Measurements from ENCODE around the gene ATG14. TPM values are rescaled to one million over a fixed set of nuclear protein-coding genes. Genes with fewer than 3 reads are reported as not detected.

ATG14 gene
- total and polyA plus RNA-seq, 3 donors from 2014 or later = 18.0 to 28.4 (median 23.5) TPM

DNA sequence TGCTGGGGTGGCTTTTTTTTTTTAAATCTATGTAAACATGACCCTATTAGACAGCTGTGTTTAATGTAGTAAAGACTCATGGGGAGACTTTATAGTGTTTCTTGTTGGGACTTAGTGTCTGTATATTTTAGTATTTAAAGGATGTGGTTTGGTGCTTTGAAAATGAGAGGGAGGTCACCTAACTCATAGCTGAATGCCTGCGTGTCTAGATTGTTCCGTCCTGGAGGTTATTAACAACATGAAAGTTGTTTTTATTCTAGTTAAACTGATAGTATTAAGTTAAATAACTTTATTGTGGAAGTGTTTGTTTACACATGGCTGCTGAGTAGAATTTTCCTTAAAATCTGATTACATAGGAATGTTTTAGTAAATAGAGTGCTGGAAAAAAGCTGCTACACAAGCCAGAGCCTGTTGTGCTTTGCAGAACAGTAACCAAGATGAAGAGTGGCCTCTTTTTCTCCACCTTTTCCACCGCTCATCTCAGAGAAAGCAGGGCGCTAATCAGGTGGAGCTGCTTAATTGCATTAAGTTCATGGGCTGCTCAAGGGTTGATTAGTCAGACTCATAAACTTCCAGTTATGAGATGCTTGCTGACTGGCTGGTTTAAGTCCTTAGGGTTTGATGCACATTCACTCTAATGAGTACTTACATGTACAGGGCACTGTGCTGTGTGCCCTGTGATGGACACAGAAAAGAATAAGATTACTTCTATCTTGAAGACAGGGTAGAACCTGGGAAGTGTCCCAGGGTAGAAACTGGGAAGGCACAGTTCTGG, 77.7 kb downstream of the ATG14 start:
- intact Hi-C loops (cut with DNase I; ENCODE audit: low total_unique reads) = no loop called here
- Histone ChIP-seq H3K27ac (peak overlapping the region; percentile 39 to 71), H3K36me3 (ENCODE audit: low read depth, missing control alignments) (no peaks in the 10 kb centered on the region), H3K4me3 (no peak overlapping the region), H3K27me3 (no peaks in the 10 kb centered on the region), H3K4me1 (peaks cover 30% of the 10 kb centered on the region), H3K9me3 (no peaks in the 10 kb centered on the region)
- DNase-seq = no peak
- no peak for TF ChIP-seq POLR2A (IDR thresholded peaks at IDR 0.05)
- TF ChIP-seq, protein P1, sequence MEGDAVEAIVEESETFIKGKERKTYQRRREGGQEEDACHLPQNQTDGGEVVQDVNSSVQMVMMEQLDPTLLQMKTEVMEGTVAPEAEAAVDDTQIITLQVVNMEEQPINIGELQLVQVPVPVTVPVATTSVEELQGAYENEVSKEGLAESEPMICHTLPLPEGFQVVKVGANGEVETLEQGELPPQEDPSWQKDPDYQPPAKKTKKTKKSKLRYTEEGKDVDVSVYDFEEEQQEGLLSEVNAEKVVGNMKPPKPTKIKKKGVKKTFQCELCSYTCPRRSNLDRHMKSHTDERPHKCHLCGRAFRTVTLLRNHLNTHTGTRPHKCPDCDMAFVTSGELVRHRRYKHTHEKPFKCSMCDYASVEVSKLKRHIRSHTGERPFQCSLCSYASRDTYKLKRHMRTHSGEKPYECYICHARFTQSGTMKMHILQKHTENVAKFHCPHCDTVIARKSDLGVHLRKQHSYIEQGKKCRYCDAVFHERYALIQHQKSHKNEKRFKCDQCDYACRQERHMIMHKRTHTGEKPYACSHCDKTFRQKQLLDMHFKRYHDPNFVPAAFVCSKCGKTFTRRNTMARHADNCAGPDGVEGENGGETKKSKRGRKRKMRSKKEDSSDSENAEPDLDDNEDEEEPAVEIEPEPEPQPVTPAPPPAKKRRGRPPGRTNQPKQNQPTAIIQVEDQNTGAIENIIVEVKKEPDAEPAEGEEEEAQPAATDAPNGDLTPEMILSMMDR (IDR thresholded peaks at IDR 0.05) = no peak
- 52 to 55% methylated on average over 4 of the region's 4 CpGs for WGBS, 2 donors

DNA sequence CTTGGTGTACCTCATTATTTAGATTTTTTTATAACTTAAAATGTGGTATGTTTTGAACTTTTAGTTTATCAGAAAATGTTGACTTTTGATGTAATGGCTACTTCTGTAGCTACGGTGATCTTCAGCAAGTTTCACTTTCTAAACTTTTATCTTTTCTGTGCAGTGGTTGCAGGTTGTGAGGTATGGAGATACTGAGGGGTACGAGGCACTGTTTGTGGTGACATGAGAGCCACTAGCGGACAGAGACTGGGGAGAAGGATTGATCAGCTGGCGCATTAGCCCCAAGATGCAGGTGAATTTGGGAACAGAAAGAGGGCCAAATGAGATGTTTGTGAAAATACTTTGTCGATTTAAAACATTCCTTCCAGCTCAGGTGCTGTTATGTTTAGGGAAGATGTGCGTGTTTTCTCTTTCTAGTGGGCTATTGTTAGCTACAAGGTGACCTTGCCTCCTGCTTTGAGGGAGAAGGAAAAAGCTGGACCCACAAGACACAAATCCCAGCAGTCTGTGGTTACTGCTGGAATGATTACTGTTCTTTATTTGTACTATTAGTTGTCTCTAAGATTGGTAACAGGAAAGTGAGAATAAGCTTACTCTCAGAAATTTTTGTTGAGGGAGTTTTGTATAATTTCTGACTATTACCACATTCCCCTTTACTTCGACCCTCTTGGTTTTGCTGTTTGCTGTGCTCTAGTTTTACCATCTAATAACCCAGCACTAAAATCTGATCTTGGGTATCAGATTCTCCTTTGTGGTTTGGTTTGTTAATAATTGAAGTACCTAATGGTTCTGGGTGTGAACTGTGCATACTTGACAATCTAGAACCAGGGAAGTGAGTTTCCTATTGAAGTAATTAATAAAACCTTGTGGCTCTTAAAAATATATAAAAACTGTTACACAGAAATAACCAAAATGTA, 78.7 kb downstream of the ATG14 start:
- Histone ChIP-seq H3K4me1 (peaks cover 30% of the 10 kb centered on the region), H3K36me3 (ENCODE audit: low read depth, missing control alignments) (no peaks in the 10 kb centered on the region), H3K9me3 (no peaks in the 10 kb centered on the region), H3K27ac (peak overlapping the region; percentile 39 to 71), H3K4me3 (no peak overlapping the region), H3K27me3 (no peaks in the 10 kb centered on the region)
- DNase-seq = no peak
- 50 to 62% methylated on average over 7 of the region's 7 CpGs for WGBS, 2 donors
- intact Hi-C loops (cut with DNase I; ENCODE audit: low total_unique reads) = no loop called here
- TF ChIP-seq POLR2A (IDR thresholded peaks at IDR 0.05) = no peak
- TF ChIP-seq, protein P1 (IDR thresholded peaks at IDR 0.05) = no peak

DNA sequence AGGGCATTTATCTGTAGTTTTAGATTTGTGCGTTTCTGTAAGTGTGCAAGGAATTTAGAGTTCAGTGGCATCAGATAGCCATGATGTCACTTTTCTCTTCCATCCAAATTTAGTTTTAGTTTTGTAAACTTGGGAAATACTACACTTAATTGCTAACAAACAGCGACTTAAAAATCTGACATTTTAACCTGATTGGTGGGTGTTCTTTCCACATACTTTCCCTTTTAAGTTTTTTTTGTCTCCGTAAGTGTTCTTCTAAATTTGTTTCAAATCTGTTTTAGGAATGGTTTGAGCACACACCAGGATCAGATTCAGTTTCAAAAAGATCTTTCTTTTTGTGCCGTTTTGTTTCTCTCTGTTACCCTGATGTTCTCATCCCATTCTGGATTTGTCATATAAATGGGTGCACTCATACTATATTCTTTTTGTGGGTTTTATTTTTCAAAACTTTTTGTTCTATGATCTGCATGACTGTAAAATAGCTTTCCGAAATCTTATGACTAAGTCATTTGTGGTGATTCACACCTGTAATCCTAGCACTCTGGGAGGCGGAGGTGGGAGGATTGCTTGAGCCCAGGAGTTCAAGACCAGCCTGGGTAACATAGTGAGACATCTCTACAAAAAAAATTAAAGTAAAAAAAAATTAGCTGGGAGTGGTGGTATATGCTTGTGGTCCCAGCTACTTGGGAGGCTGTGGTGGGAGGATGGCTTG, 81.5 kb downstream of the ATG14 start:
- Histone ChIP-seq H3K9me3 (no peaks in the 10 kb centered on the region), H3K36me3 (ENCODE audit: low read depth, missing control alignments) (no peaks in the 10 kb centered on the region), H3K4me1 (peaks cover 30% of the 10 kb centered on the region), H3K27me3 (no peaks in the 10 kb centered on the region), H3K27ac (peak overlapping the region in 1 of 2 donors; percentile 62), H3K4me3 (no peak overlapping the region)
- DNase-seq = no peak
- intact Hi-C loops (cut with DNase I; ENCODE audit: low total_unique reads) = no loop called here
- WGBS, 2 donors = 43 to 54% methylated on average over 6 of the region's 6 CpGs
- TF ChIP-seq, protein P1 (IDR thresholded peaks at IDR 0.05) = no peak
- no peak for TF ChIP-seq POLR2A (IDR thresholded peaks at IDR 0.05)

DNA sequence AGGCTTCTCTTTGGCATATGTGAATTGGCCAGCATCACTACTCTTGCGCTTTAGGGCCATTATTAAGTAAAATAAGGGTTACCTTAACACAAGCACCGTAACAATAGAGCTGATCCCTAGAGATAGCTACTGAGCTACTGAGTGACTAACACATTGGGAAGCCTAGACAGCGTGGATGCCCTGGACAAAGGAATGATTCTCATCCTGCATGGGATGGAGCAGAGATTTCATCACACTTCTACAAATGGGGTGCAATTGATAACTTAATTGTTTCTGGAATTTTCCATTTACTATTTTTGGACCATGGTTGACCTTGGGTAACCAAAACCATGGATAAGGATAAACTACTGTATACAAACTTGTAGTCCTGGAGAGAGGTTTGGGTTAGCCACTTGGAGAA, 83.3 kb downstream of the ATG14 start:
- DNase-seq = no peak
- no peak for TF ChIP-seq POLR2A (IDR thresholded peaks at IDR 0.05)
- TF ChIP-seq, protein P1 (IDR thresholded peaks at IDR 0.05) = no peak
- no peak overlapping the region for H3K27ac ChIP-seq
- no peaks in the 10 kb centered on the region for H3K9me3 ChIP-seq
- H3K27me3 ChIP-seq = no peaks in the 10 kb centered on the region
- H3K4me1 ChIP-seq = peaks cover 17% of the 10 kb centered on the region
- 64 to 76% methylated on average over 3 of the region's 3 CpGs for WGBS, 2 donors
- H3K4me3 ChIP-seq = no peak overlapping the region
- intact Hi-C loops (cut with DNase I; ENCODE audit: low total_unique reads) = no loop called here
- no peaks in the 10 kb centered on the region for H3K36me3 ChIP-seq (ENCODE audit: low read depth, missing control alignments)

All from testis (tissue), 3 donors.